Measurements from ENCODE around the gene KLF16. TPM values are rescaled to one million over a fixed set of nuclear protein-coding genes. Genes with fewer than 3 reads are reported as not detected.

Gene KLF16
- total and polyA plus RNA-seq, 2 experiments from 2014 or later: 8.9 to 20.2 TPM

DNA sequence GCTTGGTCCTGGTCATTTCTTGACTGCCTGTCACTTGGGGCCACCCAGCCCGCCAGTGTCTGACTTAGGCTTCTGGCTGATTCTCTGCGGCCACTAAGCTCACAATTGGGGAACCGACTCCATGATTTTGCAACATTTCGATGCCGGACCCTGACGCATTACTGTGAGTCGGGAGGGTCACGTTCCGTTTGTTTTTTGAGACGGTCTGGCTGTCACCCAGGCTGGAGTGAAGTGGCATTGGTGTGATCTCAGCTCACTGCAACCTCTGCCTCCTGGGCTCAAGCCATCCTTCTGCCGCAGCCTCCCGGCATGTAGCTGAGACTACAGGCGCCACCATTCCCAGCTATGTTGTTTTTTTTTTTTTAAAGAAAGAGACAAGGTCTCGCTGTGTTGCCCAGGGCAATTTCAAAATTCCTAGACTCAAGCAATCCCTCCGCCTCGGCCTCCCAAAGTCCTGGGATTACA lies 38.6 kb upstream of the KLF16 start:
- no peaks in the 10 kb centered on the region for H3K36me3 ChIP-seq (ENCODE audit: insufficient read depth)
- Mint-ChIP-seq H3K4me1 (peaks cover 24% of the 10 kb centered on the region), H3K27ac (no peak overlapping the region), H3K4me3 (no peak overlapping the region), H3K27me3 (ENCODE audit: insufficient read depth, low read depth, poor library complexity) (peaks cover 27% of the 10 kb centered on the region), H3K36me3 (ENCODE audit: low read depth) (peaks cover 6% of the 10 kb centered on the region), H3K9me3 (peaks cover 7% of the 10 kb centered on the region; the same call in 2 of the 3 replicates)
- H3K27ac ChIP-seq (ENCODE audit: low read depth): no peak overlapping the region
- TF ChIP-seq ETS1 (IDR thresholded peaks at IDR 0.05) (no peak), CREB1 (CRISPR knock-in tag; IDR thresholded peaks at IDR 0.05; ENCODE audit: low read depth) (no peak), STAT1 (IDR thresholded peaks at IDR 0.05; ENCODE audit: unreplicated experiment) (no peak), NANOG (IDR thresholded peaks at IDR 0.05; ENCODE audit: borderline replicate concordance) (no peak), EZH2phosphoT487 (IDR thresholded peaks at IDR 0.05; ENCODE audit: unreplicated experiment) (no peak), POLR2AphosphoS5 (IDR thresholded peaks at IDR 0.05; ENCODE audit: low read depth) (no peak), ZNF114 (CRISPR knock-in tag; IDR thresholded peaks at IDR 0.05) (no peak), ZNF462 (CRISPR knock-in tag; IDR thresholded peaks at IDR 0.05) (no peak), JUNB (IDR thresholded peaks at IDR 0.05; ENCODE audit: unreplicated experiment) (no peak), EZH2 (IDR thresholded peaks at IDR 0.05; ENCODE audit: low read depth, unreplicated experiment) (no peak), ZNF331 (CRISPR knock-in tag; IDR thresholded peaks at IDR 0.05; ENCODE audit: low read depth) (no peak), REST (IDR thresholded peaks at IDR 0.05; ENCODE audit: unreplicated experiment) (no peak)
- TF ChIP-seq, protein P1, sequence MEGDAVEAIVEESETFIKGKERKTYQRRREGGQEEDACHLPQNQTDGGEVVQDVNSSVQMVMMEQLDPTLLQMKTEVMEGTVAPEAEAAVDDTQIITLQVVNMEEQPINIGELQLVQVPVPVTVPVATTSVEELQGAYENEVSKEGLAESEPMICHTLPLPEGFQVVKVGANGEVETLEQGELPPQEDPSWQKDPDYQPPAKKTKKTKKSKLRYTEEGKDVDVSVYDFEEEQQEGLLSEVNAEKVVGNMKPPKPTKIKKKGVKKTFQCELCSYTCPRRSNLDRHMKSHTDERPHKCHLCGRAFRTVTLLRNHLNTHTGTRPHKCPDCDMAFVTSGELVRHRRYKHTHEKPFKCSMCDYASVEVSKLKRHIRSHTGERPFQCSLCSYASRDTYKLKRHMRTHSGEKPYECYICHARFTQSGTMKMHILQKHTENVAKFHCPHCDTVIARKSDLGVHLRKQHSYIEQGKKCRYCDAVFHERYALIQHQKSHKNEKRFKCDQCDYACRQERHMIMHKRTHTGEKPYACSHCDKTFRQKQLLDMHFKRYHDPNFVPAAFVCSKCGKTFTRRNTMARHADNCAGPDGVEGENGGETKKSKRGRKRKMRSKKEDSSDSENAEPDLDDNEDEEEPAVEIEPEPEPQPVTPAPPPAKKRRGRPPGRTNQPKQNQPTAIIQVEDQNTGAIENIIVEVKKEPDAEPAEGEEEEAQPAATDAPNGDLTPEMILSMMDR (conservative IDR thresholded peaks at IDR 0.05; ENCODE audit: low read depth in 2 of 2): no peak
- peaks cover 7% of the 10 kb centered on the region for H4K20me1 ChIP-seq (replicated peaks; ENCODE audit: insufficient read depth)
- no peak for ATAC-seq
- peaks cover 14% of the 10 kb centered on the region for H3K79me2 ChIP-seq (replicated peaks; ENCODE audit: insufficient read depth)
- H3K27me3 ChIP-seq (ENCODE audit: insufficient read depth): no peaks in the 10 kb centered on the region
- no peak overlapping the region for H3K4me3 ChIP-seq
- DNase-seq (ENCODE audit: low spot score): no peak
- no peak overlapping the region for H3K4me2 ChIP-seq
- H3K4me1 ChIP-seq (ENCODE audit: insufficient read depth): peaks cover 12% of the 10 kb centered on the region
- H3K9me2 ChIP-seq (ENCODE audit: insufficient read depth): no peaks in the 10 kb centered on the region
- peaks cover 20% of the 10 kb centered on the region for H3F3A ChIP-seq (replicated peaks; ENCODE audit: low read depth)
- H2AFZ ChIP-seq: no peak overlapping the region

Data from GM23338 (cell line).